HL-60 (cell line): ENCODE data around the gene PTPRM.

Experiments
- DNase-seq, 2 experiments: peaks; one replicate each; pipeline ENCODE4 v3.0.0-alpha.2; 2010 to 2020; ENCODE audit warnings: low read depth in 1 of 2, low spot score in 1 of 2
- H3K27ac ChIP-seq: fragments of 250-450 bp; sonication (Bioruptor Pico); replicated peaks from 2 replicates; pipeline ENCODE4 v1.5.1; 2020; ENCODE audit warnings: mild to moderate bottlenecking, moderate library complexity
- H3K27me3 ChIP-seq: fragments of 250-450 bp; sonication (Bioruptor Pico); 2 replicates; pipeline ENCODE4 v1.5.1; 2021; ENCODE audit warnings: mild to moderate bottlenecking, moderate library complexity; ENCODE audit not compliant: insufficient read depth, poor library complexity, severe bottlenecking
- H3K4me3 ChIP-seq: replicated peaks from 2 replicates; pipeline ENCODE4 v1.5.1; 2011; ENCODE audit warnings: mild to moderate bottlenecking, control low read depth, low read length; ENCODE audit not compliant: insufficient read depth
- CTCF ChIP-seq: IDR thresholded peaks from one replicate; pipeline ENCODE4 v1.5.1; 2011; ENCODE audit warnings: low read length, control low read depth, inconsistent platforms; ENCODE audit not compliant: insufficient read depth
- GABPA ChIP-seq: IDR thresholded peaks from 2 replicates; pipeline ENCODE4 v1.6.1; 2012; ENCODE audit warnings: low read depth
- POLR2AphosphoS5 ChIP-seq: IDR thresholded peaks from 2 replicates; pipeline ENCODE4 v1.6.1; 2012; ENCODE audit warnings: low read depth
- REST ChIP-seq: IDR thresholded peaks from 2 replicates; pipeline ENCODE4 v1.6.1; 2012; ENCODE audit warnings: low read depth; ENCODE audit not compliant: insufficient replicate concordance
- SPI1 ChIP-seq: IDR thresholded peaks from 2 replicates; pipeline ENCODE4 v1.6.1; 2012; ENCODE audit warnings: low read depth, mild to moderate bottlenecking, borderline replicate concordance

The PTPRM gene

GRCh38 chr18:8288472-8289195, 721.5 kb downstream of the PTPRM start:
- Histone ChIP-seq H3K27ac (no peak overlapping the region), H3K27me3 (peaks cover 12% of the 10 kb centered on the region), H3K4me3 (no peak overlapping the region)
- TF ChIP-seq REST (no peak), POLR2AphosphoS5 (no peak), CTCF (no peak), SPI1 (no peak), GABPA (no peak)
- no peak for DNase-seq

GRCh38 chr18:8290435-8290834, 723.3 kb downstream of the PTPRM start:
- H3K4me3 ChIP-seq: no peak overlapping the region
- H3K27ac ChIP-seq: no peak overlapping the region
- TF ChIP-seq CTCF (no peak), GABPA (no peak), POLR2AphosphoS5 (no peak), REST (no peak), SPI1 (no peak)
- peaks cover 12% of the 10 kb centered on the region for H3K27me3 ChIP-seq
- DNase-seq: no peak

GRCh38 chr18:8290913-8291312, 723.8 kb downstream of the PTPRM start:
- no peak for DNase-seq
- Histone ChIP-seq H3K27me3 (peaks cover 12% of the 10 kb centered on the region), H3K4me3 (no peak overlapping the region), H3K27ac (no peak overlapping the region)
- TF ChIP-seq CTCF (no peak), POLR2AphosphoS5 (no peak), REST (no peak)
